GM21529 (cell line): ENCODE measurements around the gene SBNO1.
"Not testable (repeated sequence)": the region's sequence is repeated elsewhere in the genome, so short reads cannot be mapped to it uniquely, and the experiment has no call there.

Source experiments
- ATAC-seq: cut with Tn5 transposase; IDR thresholded peaks from one replicate; pipeline ENCODE4 v1.9.1; 2021; ENCODE audit not compliant: unreplicated experiment

The SBNO1 gene

DNA sequence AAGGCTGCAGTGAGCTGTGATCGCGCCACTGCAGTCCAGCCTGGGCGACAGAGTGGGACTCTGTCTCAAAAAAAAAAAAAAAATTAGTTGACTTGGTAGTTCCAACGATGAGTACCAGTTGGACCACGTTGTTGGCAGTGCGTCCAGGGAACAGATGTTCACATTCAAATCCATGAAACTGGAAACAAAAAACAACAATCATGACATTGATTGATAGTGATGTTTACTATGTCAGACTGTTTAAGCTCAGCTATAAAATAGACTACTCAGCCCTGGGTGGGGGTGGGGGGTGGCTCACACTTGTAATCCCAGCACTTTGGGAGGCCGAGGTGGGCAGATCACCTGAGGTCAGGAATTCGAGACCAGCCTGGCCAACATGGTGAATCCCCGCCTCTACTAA lies 112.3 kb downstream of the SBNO1 start:
- ATAC-seq = not testable (repeated sequence)

DNA sequence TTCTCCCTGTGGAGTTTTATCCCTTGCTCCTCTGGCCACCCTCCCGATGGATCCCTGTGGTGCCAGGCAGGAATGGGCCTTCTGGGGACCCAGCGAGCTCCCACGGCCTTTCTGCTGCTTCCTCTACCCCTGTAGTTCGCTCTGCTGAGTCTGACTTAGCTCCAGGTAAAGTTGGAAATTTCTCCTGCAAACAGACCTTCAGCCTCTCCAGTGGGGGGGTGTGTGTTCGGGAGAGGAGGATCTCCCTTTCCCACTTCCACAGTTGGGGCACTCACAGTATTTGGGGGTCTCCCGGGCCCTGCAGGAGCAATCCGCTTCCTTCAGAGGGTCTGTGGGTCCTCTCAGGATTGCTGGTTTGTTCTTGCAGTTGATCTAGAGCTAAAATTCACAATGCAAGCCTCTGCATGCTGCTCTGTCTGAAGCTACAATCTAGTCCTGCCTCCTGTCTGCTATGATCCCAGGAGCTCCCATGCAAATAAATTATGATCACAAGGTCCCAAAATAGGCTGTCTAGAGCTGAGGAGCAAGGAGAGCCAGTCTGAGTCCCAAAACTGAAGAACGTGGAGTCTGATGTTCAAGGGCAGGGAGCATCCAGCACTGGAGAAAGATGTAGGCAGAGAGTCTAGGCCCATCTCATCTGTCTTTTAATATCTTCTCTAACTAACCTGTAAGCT lies 113.1 kb downstream of the SBNO1 start:
- ATAC-seq = no peak

DNA sequence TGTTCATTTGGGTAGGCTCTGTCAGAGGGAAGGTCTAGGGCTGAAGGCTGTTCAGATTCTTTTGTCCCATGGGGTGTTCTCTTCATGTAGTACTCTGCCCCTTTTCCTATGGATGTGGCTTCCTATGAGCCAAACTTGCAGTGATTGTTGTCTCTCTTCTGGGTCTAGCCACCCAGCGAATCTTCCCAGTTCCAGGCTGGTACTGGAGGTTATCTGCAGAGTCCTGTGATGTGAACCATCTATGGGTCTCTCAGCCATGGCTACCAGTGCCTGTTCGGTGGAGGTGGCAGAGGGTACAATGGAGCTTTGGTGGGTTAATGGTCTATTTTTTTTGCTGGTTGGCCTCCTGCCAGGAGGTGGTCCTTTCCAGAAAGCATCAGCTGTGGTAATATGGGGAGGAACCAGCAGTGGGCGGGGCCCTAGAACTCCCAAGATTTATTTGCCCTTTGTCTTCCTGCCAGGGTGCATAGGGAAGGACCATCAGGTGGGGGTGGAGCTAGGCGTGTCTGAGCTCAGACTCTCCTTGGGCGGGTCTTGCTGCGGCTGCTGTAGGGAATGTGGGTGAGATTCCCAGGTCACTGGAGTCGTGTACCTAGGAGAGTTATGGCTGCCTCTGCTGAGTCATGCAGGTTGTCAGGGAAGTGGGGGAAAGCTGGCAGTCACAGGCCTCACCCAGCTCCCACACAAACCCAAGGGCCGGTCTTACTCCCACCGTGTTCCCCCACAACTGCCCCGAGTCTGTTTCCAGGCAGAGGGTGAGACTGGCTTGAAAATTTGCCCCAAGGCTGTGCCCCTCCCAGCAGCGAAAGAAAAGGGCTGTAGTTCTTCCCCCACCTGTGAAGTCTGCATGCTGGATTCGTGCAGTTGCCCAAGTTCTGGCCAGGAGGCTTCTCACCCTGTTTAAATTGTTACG lies 113.9 kb downstream of the SBNO1 start:
- no peak for ATAC-seq

DNA sequence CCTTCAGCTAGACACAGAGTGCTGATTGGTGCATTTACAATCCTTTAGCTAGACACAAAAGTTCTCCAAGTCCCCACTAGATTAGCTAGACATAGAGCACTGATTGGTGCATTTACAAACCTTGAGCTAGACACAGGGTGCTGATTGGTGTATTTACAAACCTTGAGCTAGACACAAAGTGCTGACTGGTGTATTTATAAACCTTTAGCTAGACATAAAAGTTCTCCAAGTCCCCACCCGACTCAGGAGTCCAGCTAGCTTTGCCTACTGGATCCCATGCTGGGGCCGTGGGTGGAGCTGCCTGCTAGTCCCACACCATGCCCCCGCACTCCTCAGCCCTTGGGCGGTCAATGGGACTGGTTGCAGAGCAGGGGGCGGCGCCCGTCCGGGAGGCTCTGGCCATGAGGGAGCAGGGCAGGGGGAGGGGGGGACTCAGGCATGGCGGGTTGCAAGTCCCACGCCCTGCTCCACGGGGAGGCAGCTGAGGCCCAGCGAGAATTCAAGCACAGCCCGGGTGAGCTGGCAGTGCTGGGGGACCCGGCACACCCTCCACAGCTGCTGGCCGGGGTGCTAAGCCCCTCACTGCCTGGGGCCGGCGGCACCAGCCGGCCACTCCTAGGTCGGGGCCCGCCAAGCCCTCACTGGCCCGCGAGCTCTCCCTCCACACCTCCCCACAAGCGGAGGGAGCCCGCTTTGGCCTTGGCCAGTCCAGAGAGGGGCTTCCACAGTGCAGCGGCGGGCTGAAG lies 115.5 kb downstream of the SBNO1 start:
- ATAC-seq = not testable (repeated sequence)

DNA sequence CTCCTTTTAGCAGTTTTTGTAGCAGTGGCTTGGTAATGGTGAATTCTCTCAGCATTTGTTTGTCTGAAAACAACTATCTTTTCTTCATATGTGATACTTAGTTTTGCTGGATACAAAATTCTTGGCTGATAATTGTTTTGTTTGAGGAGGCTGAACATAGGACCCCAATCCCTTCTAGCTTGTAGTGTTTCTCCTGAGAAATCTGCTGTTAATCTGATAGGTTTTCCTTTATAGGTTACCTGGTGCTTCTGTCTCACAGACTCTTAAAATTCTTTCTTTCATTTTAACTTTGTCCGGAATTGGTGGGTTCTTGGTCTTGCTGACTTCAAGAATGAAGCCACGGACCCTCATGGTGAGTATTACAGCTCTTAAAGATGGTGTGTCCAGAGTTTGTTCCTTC lies 116.5 kb downstream of the SBNO1 start:
- not testable (repeated sequence) for ATAC-seq

DNA sequence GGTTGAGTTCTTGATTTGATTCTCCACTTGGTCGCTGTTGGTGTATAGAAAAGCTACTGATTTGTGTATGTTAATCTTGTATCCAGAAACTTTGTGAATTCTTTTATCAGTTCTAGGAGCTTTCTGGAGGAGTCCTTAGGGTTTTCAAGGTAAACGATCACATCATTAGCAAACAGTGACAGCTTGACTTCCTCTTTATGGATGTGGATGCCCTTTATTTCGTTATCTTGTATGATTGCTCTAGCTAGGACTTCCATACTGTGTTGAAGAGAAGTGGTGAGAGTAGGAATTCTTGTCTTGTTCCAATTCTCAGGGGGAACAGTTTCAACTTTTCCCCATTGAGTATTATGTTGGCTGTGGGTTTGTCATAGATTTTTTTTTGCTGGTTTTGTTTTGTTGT lies 119.0 kb downstream of the SBNO1 start:
- ATAC-seq = no peak

DNA sequence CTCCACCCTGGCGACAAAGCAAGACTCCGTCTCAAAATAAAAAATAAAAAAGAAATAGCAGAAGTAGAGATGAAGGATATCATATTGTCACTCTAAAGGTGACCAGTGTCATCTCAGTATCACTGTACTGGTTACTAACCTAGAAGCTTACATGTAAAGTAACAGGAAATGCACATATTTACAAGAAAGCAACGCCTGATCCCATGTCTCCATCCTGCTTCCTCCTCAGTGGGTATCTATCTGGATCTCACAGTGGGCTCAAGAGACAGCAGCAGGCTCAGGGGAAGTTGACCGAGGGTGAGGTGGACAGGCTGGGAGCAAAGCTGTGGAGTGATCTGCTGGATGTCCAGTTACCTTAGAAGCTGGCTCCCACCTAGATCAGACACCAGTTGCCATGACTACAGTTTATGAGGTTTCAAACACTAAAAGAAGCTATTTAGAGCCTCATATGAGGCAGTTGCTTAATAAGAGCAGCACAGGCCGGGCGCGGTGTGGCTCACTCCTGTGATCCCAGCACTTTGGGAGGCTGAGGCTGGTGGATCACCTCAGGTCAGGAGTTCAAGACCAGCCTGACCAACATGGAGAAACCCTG lies 120.9 kb downstream of the SBNO1 start:
- no peak for ATAC-seq

DNA sequence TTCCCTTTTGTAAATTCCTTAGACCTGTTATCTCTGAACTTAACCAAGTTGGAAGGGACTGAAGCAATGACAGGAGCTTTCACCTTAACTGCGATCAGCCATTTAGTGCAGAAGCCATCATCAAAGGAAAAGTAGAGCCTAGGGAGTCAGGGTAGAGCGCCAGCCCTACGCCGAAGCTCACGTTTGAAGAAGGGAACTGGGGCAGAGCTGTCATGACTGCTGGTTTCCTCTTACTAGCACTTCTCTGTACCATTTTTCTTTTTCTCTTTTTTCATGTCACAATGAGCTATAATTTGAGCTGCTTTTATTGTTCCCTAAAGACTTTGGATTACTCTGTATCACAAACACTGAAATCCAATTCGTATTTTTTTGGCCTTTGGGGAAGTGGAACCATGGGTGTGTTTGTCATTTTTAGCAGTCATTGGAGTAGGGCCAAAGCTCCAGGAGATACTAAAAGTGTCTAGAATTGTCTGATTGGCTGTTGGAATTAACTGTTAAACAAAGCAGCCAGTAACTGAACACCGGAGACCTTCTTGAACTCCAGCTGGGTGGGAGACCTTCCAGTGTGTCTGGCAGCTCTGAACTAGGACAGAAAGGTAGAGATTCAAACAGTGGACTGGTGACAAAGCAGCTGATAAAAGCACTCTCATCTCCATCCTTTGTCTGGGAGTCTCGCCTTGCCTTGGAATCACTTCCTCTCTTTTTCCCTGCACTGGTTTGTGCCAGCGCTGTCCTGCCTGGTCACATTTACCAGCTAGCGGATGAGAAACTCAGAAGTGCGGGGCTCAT lies 122.3 kb downstream of the SBNO1 start:
- no peak for ATAC-seq
